NCI-H2196 (cell line): Measurements from ENCODE around the gene BICRA.
"Not testable (repeated sequence)": the region's sequence is repeated elsewhere in the genome, so short reads cannot be mapped to it uniquely, and the experiment has no call there.

Experiments used
- DNase-seq: peaks from one replicate; lab custom pipeline; 2025; ENCODE audit not compliant: unreplicated experiment; lab: John Stamatoyannopoulos, UW

BICRA gene

DNA sequence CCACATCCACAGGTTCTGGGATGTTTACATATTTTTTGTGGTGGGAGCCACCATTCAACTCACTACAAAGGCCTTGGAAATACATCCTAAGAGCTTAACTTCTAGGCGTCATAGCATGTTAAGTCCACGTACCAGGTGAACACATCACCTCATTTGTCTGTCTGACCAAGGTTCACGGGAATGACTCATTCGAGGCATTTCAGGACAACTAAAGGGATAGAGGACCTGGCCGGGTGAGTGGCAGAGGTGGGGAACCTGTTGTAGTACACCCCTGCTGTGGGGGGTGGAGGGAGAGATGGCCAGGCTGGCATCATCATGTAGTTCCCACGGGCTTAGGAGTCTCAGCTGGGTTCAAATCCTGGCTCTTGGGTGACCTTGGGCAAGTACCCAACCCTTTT lies 51.5 kb downstream of the BICRA start:
- DNase-seq = no peak

- no peak for DNase-seq
Observed at GRCh38 chr19:47661161-47661560, 52.2 kb downstream of the BICRA start.

DNA sequence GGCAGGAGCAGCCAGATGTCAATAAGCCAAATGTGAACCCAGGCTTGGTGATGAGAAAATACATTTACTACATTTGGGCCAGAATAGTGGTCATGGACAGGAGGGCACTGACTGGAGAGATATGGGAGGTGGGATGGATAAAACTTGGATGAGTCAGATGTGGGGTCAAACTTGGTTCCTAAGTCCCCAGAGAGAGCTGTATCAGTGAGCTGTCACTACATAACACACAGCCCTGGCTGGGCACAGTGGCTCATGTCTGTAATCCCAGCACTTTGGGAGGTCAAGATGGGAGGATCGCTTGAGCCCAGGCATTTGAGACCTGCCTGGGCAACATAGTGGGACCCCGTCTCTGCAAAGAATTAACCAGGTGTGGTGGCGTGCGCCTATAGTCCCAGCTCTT lies 52.7 kb downstream of the BICRA start:
- DNase-seq = no peak

DNA sequence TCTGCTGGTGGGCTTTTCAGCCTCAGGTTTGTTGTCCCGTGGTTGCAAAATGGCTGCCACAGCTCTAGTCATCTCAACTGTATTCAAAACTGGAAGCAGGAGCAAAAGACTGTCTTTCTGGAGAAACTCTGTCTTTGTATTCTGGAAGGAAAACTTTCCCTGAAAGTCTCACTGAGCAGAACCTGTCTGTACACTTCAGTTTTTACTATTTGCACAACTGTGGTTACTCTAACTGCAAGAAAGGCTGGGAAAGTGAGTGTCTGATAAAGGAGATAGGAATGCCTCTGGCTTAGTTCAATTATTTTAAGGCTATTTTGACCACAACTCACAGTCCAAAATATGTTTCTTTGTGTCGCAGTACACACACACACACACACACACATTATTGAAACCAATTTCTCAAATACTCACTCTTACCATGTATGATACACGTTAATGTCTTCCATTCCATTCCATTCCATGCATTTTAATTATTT lies 54.5 kb downstream of the BICRA start:
- DNase-seq = peak; percentile 31

- no peak for DNase-seq
Observed at GRCh38 chr19:47663911-47664771, 55.2 kb downstream of the BICRA start.

GRCh38 chr19:47668556-47668955 lies 59.6 kb downstream of the BICRA start:
- not testable (repeated sequence) for DNase-seq

- DNase-seq = no peak
Observed at GRCh38 chr19:47670736-47671135, 61.8 kb downstream of the BICRA start.

DNA sequence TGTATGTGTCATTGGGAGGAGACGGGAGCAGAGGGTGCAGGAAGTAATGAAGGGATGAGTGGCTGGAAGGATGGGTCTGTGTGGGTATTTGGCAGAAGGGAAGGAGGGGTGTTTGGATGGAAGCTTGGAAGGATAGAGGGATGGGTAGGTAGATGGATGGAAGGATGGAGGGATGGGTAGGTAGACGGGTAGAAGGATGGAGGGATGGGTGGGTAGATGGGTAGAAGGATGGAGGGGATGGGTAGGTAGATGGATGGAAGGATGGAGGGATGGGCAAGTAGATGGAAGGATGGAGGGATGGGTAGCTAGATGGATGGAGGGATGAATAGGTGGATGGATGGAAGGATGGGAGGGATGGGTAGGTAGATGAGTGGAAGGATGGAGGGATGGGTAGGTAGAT lies 62.6 kb downstream of the BICRA start:
- no peak for DNase-seq

DNA sequence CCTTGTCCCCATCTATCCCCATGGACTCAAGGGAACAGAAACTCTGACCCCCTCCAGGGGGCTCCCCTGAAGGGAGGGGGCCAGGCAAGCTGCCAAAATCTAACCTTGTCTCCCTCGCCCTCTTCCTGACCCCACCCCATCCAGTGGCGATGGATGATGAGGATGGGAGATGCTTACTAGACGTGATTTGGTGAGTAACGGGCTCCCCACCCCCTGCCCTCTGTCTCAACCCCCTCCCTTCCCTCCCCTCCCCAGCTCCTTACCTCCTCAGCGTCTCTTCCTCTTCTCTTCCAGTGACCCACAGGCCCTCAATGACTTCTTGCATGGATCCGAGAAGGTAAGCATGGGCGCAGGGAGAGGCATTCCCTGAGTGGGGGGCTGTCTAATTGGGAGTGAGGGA lies 64.5 kb downstream of the BICRA start:
- DNase-seq = no peak

GRCh38 chr19:47674548-47674947 lies 65.6 kb downstream of the BICRA start:
- no peak for DNase-seq

DNA sequence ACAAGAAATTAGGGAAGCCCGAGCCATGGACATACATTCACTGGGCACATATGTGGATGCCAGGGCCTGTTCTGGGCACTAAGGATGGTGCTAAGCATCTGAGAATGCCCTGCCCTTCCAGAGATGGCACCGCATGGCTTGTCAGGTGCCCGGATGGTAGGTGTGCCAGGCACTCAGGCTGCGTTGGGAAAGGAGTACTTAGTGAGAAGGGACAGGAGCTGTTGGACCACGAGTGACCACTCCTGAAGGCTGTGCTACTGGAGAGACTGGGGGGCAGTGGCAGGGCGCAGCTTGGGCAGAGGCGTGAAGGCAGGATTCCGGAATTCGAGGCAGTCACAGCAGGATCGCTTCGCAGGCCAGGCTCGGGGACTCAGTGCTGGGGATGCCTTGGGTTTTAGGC lies 66.3 kb downstream of the BICRA start:
- no peak for DNase-seq

- DNase-seq = no peak
Observed at GRCh38 chr19:47675859-47676258, 66.9 kb downstream of the BICRA start.

DNA sequence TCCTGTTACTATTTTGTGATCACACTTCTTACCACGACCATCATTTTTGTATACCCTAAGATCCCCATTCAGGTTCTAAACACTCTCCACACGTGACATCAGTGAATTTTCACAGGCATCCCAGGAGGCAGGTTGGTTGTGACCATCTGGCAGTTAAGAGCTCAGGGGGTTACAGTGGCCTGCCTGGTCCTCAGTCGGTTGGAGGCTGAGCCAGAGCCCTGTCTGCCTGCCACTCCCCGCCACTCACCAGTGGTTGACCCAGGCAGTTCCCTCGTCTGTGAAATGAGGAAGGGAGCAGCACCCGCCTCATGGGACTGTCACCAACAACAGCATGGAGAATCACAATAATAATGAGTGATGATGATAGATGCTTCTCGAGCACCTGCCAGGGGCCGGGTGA lies 67.9 kb downstream of the BICRA start:
- no peak for DNase-seq

DNA sequence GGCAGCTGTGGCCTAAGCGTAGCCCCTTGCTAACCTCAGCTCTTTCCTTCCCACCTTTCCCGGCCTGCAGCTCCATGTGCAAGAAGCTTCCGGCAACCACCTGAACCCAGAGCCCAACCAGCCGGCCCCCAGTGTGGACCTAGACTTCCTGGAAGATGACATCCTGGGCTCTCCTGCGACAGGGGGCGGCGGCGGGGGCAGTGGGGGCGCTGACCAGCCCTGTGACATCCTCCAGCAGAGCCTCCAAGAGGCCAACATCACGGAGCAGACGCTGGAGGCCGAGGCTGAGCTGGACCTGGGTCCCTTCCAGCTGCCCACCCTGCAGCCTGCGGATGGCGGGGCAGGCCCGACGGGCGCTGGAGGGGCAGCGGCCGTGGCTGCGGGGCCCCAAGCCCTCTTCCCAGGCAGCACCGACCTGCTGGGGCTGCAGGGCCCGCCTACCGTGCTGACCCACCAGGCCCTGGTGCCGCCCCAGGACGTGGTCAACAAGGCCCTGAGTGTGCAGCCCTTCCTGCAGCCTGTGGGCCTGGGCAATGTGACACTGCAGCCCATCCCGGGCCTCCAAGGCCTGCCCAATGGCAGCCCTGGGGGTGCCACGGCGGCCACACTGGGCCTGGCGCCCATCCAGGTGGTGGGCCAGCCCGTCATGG lies 70.4 kb downstream of the BICRA start:
- no peak for DNase-seq

GRCh38 chr19:47679922-47680857 lies 71.3 kb downstream of the BICRA start:
- no peak for DNase-seq

DNA sequence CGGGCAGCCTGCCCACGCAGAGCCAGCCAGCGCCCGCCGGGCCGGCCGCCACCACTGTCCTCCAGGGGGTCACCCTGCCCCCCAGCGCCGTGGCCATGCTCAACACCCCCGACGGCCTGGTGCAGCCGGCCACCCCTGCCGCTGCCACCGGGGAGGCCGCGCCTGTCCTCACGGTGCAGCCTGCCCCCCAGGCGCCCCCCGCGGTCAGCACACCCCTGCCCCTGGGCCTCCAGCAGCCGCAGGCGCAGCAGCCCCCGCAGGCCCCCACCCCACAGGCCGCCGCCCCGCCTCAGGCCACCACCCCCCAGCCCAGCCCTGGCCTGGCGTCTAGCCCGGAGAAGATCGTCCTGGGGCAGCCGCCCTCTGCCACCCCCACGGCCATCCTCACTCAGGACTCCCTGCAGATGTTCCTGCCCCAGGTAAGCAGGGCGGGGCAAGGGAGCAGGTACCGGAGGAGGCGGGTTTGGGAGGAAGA lies 72.0 kb downstream of the BICRA start:
- DNase-seq = no peak

DNA sequence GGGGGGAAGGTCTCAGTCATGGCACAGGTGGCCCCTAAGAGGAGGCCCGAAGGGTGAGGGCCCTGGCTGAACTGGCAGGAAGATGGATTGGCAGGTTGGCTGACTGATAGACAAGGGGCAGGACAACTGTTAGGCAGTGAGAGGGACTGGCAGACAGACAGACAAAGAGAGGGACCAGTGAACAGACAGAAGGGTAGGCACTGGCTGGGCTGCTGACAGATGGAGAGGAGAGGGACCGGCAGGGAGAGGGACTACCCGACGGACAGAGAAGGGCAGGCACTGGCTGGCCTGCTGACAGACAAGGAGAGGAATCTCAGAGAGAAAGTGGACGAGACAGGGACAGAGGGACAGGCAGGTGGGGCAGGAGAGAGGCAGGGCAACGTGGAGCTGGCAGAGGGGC lies 72.5 kb downstream of the BICRA start:
- no peak for DNase-seq

GRCh38 chr19:47681936-47682335 lies 73.0 kb downstream of the BICRA start:
- DNase-seq = no peak

DNA sequence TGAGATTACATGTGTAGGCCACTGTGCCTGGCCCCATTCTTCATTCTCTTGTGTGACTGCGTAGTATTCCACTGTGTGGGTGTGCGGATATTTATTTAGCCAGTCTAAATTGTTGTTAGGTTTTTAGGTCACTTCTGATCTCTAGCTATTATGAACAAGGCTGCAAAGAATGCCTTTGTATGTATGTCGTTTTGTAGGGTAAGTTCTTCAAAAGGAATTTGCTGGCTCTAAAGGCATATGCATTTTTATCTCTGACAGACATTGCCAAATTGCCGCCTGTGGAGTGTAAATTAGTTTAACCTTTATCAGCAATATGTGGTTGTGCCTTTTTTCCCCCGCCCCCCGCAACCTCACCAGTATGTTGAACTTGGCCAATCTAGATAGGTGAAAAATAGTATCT lies 74.0 kb downstream of the BICRA start:
- DNase-seq = no peak

- no peak for DNase-seq
Observed at GRCh38 chr19:47686679-47687450, 77.9 kb downstream of the BICRA start.
